NCI-H2196 (cell line): Measurements from ENCODE around the gene PRLR.

Source experiments
- DNase-seq: peaks from one replicate; lab custom pipeline; 2025; ENCODE audit not compliant: unreplicated experiment; lab: John Stamatoyannopoulos, UW

PRLR gene

DNA sequence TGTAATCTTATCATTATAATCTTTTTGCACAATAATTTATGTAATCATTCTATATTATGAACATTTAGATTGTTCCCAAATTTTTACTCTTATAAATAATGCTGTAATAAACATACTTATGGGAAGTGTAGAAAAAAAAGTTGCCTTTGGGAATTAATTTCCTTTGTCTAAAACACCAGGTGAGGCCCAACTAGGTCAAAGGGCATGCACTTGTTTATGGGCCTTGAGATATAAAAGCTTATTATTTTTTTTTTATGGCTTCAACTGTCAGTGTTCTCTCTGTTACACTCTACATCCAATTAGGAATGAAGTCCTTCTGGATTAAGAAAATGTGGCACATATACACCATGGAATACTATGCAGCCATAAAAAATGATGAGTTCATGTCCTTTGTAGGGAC is 6.5 kb upstream of the PRLR start:
- no peak for DNase-seq

DNA sequence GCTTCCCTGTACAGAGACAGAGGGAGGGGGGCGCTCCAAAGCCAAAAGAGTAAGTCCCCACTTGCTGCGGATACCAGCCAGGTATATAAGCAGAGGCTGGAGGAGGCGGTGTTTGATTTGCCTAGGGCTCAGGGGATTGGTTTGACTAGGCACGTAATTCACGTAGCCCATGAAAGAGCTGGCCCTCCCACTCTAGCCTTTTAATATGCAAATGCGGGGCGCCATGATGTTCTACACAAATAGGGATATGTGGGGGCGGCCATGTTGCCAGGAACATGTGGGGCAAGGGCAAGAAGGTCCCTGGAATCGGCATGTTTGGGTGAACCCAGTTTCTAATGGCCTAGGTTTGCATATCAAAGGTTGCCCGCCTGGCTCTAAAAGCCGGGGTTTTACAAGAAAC is 3.3 kb upstream of the PRLR start:
- no peak for DNase-seq

DNA sequence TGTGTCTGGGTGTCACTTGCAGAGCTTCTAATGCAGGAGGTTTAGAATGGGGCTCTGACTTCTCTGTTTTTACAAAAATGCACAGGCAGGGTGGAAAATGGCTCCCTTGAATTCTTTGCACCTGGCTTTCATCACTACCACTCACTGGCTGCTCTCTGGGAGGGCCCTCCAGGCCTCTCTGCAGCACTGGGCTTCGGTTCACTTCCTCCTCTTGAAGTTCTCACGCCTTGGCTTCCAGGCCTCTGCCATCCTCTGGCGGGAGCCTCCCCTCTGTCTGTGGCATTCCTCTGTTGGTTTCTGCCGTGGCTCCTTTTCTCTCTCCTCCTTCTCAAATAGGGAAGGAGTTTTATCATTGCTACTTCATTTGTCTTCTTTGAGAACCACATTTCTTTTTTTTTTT is 2.8 kb upstream of the PRLR start:
- no peak for DNase-seq

DNA sequence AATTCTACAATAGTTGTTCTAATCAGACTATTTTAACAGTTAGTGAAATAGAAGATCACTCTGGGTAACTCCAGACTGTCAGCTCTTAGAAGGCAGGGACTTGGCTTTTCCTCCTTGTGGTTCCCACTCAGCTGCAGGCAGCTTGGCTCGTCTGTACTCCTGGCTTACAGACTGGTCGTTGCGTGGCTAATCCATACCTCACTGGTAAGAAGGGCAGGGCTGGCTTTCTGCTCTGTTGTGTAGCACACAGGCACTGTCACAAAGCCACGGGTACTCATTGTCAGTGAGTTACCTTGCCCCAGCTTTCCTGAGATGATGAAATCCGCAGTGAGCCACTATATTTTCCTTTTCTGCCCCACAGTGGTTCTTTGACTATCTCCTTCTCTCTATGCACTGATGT is 1.8 kb upstream of the PRLR start:
- DNase-seq, result no peak

DNA sequence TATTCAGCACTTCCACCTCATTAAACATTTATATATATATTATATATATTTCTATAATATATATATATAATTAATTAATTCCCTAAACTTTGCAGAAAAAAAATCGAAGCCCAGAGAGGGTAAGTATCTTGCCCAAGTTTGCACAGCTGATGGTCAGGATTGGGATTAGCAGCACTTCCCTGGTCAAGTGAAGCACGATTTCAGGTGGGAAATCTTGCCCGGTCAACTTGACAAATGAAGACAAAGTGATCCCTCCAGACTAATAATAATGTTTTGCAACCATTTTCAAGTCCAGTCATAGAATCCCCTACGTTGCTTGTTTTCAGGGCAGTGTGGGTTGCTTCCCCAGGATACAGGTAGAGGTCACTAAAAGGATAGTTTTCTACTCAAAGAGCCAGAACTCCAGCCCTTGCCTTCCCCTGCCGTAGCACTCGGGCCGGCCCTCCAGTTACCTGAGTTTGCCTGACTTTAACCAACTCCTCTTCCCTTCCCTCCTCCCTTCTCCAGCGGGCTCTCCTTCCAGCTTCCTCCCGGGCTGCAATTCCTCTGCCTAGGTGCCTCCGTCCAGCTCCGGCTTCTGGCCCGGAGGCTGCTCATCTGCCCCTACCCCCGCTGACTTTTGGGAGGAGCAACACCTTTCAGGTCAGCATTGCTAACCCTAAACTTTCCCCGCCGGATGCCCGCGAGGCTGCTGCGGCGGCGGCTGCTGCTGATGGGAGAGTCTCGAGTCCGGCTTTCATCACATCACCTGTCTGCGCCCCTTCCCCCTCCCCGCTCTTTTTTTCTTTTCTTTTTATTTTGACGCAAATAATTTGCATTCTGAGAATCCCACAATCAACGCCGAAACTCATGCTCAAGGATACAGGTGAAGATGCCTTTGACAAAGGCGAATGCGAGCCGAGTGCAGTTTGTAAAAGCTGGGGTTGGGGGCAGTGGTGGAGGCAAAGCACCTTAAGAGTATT is 930 bp downstream of the PRLR start:
- DNase-seq, result no peak

DNA sequence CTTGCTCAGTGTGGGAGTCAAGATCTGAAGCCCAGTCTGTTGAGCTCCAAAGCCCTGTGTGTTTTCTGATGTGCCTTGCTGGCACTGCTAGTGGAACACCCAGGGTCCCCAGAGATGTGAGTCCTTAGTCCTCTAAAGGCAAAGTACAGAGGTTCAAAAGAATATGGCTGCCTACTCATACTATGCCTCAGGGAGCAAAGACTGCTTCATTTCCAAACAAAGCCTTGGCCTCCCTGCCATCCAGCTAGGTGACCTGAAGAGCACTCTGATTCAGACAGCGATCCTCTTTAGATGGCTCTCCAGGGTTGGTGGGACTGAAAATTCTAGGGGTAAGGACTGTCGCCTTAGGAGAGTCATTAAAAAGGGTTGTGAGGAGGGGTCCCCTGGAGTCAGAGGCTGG is 2.0 kb downstream of the PRLR start:
- no peak for DNase-seq

DNA sequence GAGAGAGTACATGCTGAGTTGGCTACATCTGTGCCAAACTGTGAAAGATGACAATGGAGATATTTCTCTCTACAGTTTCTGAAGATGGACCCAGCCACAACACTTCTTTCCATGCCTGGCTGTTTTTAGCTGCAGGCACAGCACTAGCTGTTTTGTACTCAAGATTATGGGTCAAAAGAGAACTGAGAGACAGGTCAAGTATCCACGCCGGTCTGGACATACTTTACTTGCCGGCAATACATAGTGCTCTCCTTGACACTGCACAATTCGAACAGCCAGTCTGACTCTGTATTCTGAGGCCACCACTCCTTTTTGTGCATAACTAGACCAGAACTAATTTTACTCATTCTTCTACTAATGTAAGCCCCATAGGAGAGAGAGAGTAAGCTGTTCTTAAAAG is 2.6 kb downstream of the PRLR start:
- DNase-seq, result no peak

DNA sequence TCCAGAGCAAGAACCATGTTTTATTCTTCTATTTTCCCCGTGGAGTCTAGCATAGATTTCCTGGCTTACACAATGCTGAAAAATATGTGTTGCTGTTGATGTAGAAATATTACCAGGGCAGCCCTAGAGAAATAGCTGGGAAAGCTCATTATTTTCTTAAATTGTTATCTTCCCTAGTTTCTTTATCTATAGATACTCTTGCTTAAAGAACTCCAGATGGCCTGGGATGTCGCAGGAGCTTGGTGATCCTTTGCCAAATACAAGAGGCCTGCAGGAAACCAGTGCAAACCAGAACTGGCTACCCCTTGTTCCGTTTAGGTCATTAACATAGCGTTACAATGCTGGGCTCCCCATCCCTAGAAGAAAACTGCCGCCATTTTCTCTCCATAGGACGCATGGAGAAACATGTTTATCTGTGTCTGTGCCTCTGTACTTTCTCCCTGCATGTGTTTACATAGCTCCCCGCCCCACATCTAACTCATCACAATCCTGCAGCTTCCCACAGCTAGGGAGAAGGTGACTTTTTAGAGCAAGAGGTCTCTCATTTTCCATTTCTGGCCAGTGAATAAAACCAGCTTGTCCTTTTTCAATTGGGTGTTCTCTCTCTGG is 6.4 kb downstream of the PRLR start:
- DNase-seq, result no peak

DNA sequence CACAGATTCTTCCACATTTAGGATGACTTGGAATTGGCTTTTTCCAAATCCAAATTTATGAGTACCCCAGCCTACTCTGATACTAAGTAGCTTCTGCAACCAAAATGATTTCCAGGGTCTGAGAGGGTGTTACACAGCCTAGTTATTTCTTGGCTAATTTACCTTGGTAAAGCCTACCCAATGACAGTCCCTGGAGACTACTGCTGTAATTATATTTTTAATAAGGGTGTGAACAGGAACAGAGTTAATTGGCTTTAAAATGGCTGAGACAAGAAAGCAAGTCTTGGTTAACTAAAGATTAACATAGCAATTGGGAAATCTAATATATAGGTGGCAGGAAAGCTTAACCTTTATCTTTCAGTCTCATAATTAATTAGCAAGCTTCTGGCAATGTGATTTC is 9.3 kb downstream of the PRLR start:
- no peak for DNase-seq

DNA sequence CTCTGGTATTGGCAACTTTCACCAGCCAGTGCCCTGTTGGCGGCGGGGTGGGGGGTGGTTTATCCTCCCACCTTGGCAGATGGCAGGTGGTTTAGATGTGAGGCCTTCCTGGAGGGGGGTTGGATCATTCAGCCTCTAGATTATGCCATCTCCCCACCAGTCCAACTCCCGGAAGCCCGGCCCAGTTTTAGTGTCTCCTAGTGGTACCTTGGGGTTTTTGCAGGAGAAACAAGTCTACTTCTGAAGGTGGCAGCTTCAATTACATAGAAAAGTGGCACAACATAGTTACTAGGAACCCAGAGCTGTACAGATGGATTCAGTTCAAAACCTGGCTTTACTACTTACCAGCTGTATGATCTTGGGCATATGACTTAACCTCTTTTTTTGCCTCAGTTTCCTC is 11.3 kb downstream of the PRLR start:
- no peak for DNase-seq

DNA sequence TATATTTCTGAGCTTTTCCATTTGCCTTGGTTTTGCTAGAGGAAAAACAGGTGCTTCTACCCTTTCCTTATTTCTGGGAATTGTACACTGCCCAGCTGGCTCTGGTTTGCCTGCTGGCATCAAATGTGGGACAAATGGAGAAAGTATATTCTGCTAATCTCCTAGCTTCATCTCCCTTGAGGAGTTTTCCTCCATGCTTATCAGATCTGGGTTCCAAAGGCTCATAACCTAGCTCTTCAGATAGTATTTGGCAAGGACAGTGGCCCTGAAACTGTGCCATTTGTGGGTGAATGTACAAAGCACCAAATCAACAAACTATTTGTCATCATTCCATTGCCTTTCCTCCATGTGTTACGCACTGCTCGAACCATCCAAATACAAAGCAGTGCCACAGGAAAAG is 16.2 kb downstream of the PRLR start:
- no peak for DNase-seq

DNA sequence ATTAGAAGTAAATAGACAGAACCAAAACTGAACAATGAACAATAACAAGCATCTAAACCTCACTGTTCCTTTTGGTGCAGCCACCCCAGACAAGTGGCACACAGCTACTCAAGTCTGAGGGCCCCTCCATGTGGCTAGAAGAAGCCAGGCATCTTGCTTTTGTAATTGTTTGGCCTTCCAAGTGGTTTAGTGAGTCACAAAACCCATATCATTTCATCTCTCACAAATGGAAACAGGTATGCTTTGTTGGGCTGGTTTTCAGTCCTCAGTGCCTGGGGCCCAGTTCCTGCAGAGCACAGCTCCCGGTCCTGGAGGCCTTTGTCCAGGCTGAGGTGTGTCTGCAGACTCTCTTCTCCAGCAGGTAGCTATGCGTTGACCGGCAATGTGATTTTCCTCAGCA is 16.7 kb downstream of the PRLR start:
- no peak for DNase-seq

DNA sequence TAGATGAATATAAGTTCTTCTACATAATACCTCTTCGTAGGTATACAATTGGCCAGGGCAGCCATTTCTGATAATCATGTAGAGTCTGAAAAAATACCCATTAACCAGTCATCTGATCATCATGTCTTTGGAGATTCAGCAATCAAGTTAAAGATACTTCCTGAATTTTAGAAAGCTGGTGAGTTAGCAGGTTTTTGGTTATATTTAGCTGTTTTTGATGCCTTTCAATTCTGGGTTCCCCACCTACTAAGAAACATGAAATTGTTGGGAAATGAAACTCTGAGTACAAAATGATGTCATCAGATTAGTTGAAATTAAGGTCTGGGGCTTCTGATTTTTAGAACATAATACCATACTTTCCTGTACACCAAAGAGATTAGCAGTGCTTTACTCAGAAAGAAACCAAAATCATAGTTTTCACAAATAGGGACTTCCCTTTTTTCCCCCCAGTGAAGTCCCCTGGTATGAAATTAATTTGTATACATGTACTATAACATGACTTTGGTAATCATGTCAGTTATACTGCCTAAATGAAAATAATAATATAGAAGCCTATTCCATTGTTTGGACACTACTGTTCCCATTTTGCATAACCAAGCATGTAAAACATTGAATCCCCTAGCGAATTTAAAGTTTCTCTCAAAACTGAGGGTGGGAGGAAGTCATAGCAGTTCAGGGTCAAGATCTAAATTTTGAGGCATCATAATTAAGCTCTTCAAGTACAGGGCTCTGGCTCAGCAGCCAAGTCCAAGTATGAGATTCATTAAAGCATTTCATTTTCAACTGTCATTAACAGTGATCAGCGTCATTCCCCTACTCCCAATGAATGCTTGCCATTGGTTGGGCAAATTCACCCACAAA is 17.9 kb downstream of the PRLR start:
- no peak for DNase-seq

DNA sequence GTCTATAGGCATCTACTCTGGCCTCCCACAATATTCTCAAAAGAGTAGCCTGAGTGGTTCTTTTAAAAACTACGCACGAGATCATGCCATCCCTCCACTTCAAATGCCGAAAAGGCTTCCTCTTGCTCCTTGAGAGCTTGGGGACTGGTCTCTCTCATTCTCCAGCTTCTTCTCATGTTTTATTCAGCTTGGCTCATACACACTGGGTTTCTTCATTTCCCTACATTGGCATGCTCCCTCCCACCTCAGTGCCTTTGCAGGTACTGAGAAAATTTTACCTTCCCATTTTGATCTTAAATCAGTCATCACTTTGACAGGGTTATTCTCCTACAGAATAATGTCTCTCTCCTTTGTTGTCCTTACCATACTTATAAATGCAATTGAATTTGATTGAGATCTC is 20.4 kb downstream of the PRLR start:
- no peak for DNase-seq

DNA sequence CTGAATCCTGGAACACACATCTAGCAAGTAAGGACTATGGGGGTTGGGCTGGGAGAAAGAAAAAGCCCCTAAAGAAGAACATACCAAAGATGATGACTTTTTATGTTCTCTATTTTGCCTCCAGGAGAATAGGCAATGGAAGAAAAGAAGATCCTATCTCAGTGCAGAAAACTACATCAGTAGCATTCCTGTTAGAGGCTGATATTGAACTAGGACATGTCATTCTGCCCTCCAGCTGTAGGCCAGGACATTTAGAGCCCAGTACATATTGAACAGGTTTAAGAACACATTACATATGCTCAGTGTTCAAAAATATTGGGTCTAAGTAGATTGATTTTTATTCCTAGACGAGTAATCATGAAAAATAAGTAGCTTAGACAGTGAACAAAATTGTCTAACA is 24.7 kb downstream of the PRLR start:
- DNase-seq, result no peak

DNA sequence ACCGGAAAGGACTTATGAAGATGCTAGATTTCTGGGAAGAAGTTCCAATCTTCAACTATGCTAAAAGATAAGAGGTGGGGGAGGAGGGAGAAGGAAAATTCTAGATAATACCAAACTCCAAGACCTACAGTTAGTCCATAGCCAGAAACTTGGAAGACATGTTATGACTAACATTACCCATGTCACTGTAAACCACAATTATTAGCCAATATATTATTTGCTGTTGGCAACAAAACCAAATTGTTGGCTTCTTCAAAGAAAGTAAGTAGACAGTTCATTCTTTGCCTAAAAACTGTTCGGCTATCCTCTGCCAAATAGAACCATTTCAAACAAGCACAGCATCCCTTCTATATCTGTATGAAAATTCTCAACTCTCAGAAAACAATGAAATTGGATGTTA is 25.1 kb downstream of the PRLR start:
- DNase-seq, result no peak

DNA sequence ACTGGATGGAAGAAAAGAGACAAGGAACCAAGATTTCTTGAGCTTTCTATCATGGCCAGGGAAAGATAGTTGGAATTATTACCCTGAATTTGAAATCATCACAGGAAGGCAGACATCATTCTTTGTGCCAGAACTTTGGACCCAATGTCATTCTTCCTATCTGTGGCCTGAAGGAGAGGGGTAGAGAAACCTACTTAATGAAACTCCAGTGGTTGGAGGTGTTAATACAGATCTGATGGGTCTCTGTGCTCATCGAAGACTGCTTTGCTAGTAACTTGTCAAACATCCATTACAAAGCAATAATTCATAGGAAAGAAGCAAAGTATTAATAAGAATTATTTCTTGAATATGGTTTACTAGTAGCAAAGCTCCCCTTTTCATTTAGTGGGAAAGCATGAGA is 26.9 kb downstream of the PRLR start:
- DNase-seq, result no peak

DNA sequence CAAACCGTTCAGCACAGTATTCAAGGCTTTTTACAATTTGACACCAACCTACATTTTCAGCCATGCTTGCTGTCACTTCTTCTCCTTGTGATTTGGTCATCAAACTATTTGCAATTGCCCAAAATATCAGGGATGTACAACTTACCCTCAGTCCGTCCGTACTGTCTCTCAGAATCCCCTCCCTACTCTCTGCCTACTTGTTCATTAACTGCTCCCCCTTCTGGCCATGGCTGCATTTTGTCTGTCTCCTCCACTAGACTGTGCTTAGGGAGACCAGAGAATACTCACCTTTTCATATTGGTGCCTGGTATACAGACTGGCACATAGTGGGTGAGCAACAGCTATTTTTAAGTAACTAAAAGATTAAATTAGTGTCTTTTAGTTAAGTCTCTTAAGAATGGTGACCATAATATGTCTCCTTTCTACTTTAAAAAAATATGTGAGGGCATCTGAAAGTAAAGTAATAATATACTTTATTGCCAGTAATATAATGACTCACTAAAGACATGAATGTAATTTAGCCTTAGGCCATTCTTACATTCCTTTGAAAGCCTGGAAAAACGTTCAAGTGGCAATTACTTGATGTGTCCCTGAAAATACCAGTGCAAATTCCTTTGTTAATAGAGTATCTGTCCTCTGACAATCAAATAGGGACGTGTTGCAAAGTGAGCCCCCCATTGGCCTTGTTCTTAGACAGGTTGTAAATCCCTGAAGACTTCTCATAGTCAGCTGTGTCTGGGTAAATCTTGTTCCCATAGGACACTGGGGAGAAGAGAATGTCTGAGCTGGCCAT is 27.8 kb downstream of the PRLR start:
- no peak for DNase-seq

DNA sequence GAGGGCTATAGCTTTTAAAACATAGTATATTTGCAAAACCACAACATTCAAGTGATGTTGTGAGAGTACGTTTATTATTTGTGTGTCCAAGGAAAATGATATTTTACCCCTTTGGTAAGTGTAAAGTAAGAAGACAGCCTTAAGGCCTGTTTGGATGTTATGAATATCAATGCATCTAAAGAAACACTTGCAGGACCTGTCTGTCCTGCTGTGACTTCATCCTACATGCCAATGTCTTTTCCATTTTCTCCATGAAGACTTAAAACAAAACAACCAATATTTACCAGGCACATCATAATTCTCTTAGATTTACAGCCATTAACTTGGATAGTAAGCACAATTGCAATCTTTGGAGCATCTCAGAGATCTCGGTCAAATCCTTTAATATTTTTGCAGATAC is 29.0 kb downstream of the PRLR start:
- DNase-seq, result no peak

DNA sequence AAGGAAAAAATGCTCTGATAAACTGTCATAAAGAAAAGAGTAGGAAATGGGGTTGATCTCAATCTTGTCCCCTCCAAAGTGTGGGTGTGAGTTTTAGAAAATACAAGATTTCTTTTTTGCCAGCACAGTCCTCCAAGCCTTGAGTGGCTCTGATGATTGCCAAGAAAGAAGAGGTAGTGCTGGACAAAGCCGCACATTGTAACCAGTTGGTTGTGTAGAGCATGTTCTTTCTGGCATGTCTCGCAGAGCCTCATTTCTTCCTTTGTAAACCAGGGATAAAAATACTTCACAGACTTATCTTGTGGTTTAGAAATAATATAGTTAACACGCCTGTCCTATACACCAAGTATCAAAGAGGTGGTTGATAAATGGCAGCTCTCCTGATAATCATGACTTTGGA is 30.4 kb downstream of the PRLR start:
- no peak for DNase-seq

DNA sequence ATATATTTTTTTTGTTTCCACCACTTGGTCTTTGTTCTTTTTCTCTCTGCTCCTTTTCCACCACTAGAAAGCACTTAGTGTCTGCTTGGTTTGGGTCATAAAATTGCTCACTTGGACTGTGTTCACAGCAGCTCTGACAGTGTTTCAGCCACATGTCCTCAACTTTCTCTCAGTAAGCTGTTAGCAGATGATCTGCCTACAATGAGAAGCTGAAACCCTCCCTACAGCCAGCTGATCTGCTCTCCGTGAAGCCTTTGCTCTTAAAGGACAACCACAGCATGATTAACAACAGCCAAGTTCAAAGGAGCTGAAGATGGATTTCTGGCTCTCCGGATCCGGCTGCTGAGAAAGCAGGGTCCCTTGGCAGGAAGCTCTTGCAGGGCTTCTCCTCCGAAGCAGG is 31.6 kb downstream of the PRLR start:
- no peak for DNase-seq
